ENCODE results near the gene CAD.

CAD gene

DNA sequence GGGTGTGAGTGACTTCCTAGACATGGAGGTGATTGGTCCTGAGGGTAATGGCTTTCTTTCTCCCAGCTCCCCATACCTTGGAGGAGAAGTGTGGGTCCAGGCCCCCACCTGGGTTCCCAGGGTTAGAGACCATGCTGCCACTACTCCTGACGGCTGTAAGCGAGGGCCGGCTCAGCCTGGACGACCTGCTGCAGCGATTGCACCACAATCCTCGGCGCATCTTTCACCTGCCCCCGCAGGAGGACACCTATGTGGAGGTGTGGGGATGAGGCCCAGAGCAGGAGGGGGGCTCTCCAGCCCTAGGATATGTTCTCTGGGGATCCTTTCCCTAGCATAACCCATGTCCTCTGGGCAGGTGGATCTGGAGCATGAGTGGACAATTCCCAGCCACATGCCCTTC, 21.8 kb downstream of the CAD start:
- no peak for DNase-seq (ENCODE audit: low read depth)
- TF ChIP-seq, protein P1, sequence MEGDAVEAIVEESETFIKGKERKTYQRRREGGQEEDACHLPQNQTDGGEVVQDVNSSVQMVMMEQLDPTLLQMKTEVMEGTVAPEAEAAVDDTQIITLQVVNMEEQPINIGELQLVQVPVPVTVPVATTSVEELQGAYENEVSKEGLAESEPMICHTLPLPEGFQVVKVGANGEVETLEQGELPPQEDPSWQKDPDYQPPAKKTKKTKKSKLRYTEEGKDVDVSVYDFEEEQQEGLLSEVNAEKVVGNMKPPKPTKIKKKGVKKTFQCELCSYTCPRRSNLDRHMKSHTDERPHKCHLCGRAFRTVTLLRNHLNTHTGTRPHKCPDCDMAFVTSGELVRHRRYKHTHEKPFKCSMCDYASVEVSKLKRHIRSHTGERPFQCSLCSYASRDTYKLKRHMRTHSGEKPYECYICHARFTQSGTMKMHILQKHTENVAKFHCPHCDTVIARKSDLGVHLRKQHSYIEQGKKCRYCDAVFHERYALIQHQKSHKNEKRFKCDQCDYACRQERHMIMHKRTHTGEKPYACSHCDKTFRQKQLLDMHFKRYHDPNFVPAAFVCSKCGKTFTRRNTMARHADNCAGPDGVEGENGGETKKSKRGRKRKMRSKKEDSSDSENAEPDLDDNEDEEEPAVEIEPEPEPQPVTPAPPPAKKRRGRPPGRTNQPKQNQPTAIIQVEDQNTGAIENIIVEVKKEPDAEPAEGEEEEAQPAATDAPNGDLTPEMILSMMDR (IDR thresholded peaks at IDR 0.05; ENCODE audit: low read depth, low read length, missing control alignments), result no peak
- no peak overlapping the region for H3K4me3 ChIP-seq (ENCODE audit: low read depth, low read length)

DNA sequence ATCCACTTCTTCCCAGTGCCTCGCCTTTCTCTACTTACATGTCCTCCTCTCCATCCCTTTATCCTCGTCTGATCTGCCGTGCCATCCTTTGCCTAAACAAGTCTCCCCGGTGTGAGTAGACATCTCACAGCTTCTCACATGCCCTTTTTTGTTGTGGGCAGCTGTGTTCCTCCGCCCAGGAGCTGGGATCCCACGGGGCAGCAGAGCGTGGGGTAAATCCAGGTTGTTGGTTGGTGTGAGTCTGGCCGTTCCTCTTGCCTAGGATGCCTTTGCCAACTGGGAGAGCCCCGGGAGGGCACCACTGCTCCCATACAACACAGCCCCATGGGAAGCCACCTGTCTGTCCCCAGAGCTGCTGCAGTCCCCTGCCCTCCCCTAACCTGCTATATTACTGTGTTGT, 23.2 kb downstream of the CAD start:
- H3K4me3 ChIP-seq (ENCODE audit: low read depth, low read length), result no peak overlapping the region
- DNase-seq (ENCODE audit: low read depth), result no peak
- TF ChIP-seq, protein P1 (IDR thresholded peaks at IDR 0.05; ENCODE audit: low read depth, low read length, missing control alignments), result no peak

DNA sequence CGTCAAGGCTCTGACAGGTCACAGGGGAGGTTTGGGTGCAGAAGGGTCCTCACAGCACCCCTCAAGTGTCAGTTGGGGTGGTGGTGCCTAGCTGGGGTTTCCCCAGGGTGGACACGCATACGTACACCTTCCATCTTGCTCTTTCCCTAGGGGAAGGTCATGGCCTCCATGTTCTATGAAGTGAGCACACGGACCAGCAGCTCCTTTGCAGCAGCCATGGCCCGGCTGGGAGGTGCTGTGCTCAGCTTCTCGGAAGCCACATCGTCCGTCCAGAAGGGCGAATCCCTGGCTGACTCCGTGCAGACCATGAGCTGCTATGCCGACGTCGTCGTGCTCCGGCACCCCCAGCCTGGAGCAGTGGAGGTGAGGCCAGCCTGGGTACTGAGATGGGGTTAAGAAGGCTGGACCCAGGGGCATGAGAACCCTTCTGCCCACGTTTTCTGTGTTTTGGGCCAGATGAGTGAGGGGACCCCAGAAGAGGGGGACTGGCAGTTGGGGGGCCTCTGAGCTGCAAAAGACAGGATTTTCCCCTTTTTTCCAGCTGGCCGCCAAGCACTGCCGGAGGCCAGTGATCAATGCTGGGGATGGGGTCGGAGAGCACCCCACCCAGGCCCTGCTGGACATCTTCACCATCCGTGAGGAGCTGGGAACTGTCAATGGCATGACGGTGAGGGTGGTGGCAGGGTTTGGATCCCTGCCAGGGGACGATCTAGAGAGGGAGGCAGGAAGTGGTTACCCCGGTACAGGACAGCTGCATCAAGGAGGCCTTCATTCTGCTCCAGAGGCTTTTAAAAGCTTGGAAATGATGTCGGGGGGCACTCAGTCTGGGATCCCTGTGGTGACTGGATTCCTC, 24.8 kb downstream of the CAD start:
- DNase-seq (ENCODE audit: low read depth), result no peak
- TF ChIP-seq, protein P1 (IDR thresholded peaks at IDR 0.05; ENCODE audit: low read depth, low read length, missing control alignments), result no peak
- H3K4me3 ChIP-seq (ENCODE audit: low read depth, low read length), result no peak overlapping the region

DNA sequence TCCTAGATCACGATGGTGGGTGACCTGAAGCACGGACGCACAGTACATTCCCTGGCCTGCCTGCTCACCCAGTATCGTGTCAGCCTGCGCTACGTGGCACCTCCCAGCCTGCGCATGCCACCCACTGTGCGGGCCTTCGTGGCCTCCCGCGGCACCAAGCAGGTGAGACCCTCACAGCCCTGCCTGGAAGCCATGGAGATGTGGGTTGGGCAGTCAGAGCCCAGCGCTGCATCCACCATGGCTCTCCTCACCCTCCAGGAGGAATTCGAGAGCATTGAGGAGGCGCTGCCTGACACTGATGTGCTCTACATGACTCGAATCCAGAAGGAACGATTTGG, 25.4 kb downstream of the CAD start:
- H3K4me3 ChIP-seq (ENCODE audit: low read depth, low read length), result no peak overlapping the region
- no peak for DNase-seq (ENCODE audit: low read depth)
- TF ChIP-seq, protein P1 (IDR thresholded peaks at IDR 0.05; ENCODE audit: low read depth, low read length, missing control alignments), result no peak

DNA sequence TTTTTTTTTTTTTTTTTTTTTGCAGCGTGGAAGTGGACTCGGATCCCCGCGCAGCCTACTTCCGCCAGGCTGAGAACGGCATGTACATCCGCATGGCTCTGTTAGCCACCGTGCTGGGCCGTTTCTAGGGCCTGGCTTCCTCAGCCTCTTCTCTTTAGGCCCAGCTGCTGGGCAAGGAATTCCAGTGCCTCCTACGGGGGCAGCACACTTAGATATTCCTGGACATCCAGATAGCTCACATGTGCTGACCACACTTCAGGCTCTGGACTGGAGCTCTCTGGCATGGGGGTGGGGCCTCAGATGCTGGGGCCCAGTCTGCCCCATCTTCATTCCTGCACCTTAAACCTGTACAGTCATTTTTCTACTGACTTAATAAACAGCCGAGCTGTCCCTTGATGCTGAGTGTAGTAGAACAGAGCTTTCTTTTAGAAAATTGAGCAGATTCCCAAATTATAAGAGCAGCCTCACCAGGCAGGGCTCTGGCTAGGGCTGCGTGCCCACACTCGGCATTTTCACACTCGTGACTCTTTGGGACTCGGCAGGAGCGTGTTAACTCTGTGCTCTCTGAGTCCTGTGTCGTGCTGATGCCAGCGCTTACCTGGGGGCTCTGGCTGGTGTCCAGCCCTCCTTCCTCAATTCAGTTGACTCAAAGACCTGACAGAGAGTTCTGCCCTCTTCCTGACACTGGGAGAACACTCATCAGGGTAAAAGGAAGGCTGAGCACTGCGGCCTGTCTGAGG, 26.4 kb downstream of the CAD start:
- DNase-seq (ENCODE audit: low read depth), result no peak
- TF ChIP-seq, protein P1 (IDR thresholded peaks at IDR 0.05; ENCODE audit: low read depth, low read length, missing control alignments), result no peak
- no peak overlapping the region for H3K4me3 ChIP-seq (ENCODE audit: low read depth, low read length)

DNA sequence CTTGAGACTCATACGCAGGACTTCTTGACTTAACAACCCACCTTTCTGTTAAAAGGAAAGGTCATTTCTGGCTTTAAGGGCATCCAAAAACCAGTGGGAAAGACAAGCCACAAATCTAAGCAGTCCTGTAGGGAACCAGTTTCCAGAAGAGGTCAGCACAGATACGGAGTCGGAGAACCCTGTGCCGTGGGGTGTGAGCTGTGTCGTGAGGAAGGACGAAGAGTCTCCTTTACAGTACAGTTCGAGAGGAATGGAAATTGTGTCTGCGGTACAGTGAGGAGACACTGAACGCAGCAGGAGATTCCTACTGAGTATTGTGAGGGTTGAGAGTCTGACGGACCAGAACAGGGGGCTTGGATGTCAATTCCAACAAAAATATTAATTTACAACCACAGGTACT, 27.9 kb downstream of the CAD start:
- DNase-seq (ENCODE audit: low read depth), result no peak
- no peak overlapping the region for H3K4me3 ChIP-seq (ENCODE audit: low read depth, low read length)
- TF ChIP-seq, protein P1 (IDR thresholded peaks at IDR 0.05; ENCODE audit: low read depth, low read length, missing control alignments), result no peak
